ENCODE results near the gene OR2H2.

Gene OR2H2

DNA sequence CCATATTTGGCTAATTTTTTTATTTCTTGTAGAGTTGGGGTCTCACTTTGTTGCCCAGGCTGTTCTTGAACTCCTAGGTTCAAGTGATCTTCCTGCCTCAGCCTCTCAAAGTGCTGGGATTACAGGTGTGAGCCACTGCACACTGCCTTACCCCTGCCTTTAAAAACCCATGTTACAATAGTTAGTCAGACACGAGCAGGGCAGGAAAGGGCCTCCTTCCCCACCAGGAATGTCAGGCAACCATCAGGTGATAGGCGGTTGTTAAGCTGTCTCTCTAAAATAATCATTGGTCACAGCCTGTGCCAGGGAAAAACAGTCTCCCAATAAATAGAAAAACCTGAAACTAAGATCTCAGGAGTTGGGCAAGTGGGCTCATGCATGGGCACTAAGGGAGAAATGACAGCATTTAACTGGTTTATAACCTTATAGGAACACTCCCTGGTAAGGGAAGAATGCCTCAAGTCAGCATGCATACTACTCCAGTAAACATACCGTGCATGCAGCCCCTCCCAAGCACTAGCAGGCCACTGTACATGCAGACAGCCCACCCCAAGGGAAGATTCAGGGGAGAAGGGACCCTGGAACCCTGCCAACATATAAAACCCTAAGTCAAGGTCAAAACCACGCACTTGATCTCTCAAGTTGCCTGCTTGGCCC, 8.4 kb downstream of the OR2H2 start:
- no peak for DNase-seq

DNA sequence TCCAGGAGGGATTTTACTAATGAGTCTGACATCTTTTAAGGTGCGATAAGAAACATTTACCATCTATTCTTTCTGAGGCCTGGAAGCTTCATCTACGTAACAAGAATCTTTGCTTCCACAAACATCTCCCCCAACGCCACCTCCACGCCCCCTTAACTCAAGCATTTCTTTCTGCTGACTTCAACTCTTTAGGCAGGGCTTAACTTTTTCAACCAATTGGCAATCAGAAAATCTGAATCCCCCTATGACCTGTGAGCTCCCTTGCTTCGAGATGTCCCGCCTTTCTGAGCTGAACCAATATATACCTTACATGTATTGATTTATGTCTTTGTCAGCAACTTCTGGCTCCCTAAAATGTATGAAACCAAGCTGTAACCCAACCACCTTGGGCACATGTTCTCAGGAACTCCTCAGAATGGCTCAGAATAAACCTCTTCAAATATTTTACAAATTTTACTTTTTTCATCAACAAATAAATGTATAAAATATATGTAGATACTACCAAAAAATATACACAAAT, 11.5 kb downstream of the OR2H2 start:
- no peak for DNase-seq

DNA sequence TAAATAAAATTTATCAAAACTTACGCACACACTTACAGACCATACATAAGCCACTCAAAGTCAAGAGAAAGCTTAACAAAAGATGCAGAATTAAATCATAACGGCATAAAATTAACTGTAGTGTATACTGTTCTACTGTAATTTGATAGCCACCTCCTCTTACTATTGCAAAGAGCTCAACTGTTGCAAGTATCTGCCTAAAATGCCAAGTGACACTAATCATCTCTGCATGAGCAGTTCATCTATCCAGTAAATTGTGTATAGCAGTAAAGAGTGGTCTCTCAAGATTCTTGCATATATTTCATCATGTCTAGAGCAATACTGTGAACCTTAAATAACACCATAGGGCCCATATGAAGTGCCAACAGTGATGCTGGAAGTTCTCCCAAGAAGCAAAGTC, 12.3 kb downstream of the OR2H2 start:
- no peak for DNase-seq

DNA sequence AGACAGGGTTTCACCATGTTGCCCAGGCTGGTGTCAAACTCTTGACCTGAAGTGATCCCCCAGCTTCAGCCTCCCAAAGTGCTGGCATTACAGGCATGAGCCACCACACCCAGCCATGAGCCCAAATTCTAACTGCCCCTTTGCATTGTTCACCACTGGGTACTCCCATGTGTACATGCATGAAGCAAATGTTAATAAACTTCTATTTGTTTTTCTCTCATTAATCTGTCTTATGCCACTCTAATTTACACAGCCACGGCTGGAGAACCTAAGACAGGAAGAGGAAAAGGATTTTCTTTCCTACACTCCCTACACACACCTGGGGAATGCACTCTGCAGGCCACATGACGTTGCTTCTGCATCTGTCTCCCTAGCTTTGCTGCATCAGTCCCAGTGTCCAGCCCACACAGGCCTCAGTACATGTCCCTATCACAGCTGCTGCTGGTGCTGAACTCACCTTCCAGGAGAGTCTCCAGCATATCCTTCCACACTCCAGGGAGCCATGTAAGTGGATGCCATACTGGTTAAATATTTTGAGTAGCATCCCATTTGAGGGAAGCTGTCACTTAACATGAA, 13.3 kb downstream of the OR2H2 start:
- DNase-seq: no peak

DNA sequence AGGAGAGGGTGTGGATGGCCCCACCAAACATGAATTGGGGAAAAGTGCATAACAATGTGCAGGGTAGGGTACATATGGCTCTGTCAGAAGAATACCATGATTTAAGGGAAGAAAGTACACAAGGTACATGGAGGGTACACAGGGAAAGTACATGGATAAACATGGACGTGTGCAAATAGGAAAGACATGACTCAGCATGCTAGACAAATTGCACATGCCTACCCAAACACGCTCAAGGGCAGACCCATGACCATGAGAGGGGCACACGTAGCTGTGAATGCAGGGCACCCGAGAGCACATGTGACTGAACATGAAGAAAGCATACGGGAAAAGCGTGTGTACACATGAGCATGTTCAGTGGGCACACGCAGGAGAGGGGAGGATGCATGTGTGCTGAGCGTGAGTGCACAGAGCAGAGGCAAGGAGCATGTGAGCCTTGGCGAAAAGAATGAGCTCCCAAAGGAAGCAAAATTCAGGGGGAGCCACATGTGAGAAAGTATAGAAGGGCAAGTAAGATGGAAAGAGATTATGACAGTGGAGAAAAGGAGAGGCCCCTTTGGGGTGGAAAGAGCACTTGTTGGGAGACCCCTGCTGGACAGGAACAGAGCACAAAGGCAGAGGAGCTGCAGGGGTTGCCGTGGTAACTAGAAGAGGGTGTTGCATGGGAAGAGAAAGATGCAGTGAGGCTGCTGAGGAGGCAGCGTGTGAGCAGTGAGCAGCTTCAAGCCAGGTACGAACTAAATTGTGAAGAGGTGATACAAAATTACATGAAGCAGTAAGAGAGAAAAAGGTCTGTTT, 17.8 kb downstream of the OR2H2 start:
- no peak for DNase-seq

DNA sequence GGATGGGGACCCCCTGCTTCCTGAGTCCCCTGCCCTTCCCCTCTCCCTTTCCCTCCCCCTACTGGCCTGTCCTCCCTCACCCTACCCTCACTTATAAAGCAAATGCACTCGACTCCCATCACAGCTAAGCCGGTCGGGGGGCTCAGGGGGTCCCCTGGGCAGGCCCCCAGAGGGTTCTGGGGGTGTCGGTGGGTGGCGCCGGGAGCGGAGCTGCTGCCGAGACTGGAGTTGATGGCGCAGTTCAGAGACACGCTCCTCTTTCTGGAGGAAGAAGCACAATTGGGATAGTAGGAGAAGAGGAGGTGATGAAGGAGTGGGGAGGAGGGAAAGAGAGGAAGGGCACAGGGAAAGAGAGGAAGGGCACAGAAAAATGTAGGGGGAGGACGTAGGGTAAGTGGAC, 18.5 kb downstream of the OR2H2 start:
- DNase-seq: no peak

DNA sequence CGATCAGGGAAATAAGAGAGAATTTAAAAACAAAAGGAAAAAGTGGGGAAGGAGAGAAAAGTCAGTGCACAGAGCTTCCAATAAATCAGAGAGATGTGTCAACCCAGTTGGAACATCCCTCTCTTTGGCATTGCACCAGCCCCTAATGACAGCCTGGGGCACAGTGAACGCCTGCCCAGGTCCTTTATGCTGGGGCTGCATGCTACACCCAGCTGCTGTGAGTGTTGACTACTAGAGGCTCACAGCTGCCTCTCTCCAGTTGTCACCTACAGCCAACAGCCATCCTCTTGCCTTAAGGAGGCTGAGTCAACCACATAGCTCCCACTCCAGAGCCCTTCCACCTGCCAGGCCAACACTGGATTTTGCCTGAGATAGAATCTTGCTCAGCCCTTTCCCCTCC, 19.0 kb downstream of the OR2H2 start:
- no peak for DNase-seq

DNA sequence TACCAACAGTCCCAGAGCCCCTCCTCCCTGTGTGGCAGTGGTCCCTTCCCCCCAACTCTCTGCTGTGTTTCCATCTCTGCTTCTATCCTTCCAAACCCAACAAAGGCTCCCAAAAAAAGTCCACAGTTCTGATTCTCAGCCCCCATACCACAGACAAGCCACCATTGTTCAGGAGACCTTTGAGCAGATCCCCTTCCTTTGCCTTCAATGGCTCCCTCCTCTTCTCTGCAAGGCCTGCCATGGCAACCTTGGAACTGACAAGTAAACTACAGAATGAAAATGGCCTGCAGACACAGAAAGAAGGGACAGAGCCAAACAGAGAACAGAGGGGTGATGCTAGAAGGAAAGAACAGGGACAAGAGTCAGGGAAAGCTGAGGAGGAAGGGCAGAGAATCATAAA, 23.2 kb downstream of the OR2H2 start:
- DNase-seq: no peak

DNA sequence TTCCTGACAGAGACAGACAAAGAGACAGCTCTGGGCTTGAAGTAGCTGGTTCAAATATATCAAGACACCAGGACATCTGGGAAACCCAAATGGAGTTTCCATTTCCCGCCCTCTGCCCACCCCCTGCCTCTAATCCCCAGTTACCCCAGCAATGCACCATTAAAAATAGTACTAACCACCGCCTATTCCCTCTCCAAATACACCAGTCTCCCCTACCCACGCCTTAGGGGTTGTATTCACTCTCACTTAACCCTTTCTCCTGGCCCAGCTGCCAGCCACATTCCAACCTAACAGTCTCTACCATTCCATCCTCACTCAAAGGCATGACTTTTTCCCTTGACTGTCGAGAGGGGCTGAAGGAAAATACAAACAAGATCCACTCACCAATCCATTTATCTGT, 25.6 kb downstream of the OR2H2 start:
- no peak for DNase-seq

DNA sequence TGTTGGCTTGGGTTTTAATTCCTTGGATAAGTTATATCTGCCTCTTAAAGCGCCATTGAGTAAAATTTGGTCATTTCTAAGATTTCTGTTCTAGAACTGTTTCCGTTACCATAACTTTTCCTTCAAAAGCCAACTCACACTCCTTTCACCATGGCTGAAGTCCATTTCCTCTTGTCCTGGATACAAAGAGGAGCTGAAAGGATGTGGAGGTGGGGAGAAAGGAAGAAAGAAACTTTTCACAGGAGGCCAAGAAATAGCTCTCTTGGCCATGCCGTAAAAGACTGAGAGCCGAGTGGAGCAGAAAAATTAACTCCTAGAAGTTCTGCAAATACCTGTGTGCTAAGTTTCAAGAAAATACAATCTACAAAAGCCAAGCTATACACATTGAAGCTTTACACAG, 26.5 kb downstream of the OR2H2 start:
- DNase-seq: no peak

DNA sequence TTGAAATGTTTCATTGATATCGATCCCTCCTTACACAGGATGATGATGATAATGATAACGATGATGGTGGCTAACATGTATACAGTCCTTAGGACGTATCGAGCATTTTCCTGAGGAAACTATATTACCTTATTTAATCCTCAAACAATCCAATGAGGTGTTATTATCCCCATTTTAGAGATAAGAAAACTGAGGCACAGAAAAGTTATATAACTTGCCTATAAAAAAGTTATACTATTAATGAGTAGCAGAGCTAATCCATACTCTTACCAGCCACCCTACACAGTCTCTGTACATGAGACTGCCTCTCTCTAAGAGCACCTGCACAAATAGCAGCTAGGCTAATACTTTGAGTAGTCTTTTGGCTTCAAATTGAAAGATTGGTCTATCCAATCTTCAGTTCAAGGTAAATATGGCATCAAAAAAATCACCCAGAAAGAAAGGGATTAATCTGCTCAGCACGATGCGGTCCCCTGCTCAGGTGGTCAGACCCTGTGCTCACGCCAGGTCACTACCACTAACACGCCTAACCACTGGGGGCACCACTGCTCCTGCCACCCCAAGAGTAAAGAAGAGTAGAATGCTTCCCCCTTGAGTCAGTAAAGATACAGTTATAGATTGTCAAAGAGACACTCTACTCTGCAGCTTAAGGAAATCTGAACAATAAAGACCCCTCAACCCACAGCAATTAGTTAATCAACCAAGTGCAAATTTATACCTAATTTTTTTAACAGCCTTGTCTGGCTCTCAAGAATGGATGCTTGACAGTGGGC, 33.0 kb downstream of the OR2H2 start:
- no peak for DNase-seq

DNA sequence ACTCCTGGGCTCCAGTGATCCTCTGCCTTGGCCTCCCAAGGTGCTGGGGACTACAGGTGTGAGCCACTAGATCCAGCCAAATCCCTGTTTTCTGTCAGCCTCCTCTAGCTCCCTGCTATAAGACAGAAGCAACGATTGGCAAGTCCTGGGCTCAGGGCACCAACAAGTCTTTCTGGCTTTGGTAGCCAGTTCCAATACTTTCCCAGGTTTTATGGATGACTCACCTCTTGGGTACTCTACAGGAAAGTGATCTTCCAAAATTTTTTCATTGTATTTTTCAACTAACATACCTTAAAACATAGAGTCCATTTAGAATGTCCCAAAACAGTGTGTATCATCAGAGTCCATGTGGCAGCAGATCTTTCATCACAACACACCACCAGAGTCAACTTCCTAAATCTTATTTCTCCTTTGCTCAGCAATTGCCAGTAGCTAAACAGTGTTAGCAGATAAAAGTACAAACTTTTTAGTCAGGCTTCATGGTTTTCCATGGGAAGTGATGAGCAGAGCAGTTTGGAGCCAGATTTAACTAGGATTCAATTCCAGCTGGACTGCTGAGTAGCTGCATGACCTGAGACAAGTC, 34.7 kb downstream of the OR2H2 start:
- no peak for DNase-seq

DNA sequence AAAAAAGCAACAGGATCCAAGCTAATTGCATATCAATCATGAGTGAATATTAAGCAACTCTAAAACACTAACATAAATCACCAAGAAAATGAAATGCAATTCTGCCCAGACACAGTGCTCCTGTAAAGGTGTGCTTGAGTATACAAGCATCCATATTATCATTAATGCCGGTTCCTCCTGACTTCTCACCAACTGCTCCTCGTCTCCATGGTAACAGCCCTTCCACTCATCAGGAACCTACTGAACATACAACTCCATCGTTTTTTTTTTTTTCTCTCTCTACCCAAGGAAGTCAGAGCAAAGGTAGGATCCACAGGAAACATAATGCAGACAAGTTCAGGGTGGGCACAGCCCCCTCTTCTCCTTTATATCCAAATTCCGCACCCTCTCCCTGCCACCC, 35.7 kb downstream of the OR2H2 start:
- DNase-seq: no peak

DNA sequence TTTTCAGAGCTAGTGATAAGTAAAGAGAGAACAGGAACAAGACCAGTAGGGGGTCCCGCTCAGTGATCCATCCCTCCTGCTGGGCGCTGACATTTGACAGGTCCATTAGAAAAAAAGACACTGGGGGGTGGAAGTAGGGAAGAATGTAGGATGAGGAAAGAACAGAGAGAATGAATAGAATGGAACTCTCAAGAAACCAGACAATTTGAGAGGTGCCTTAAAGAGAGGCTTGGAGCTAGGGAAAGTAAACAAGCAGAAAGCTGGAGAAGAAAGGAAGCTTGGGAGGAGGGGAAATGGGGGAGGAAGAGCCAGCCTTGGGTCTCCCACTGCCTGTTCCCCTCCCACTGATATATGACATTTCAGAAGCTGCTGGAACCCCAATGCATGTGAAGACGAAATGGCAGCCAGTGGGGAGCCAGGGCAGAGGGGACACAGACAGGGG, 39.6 kb downstream of the OR2H2 start:
- DNase-seq: no peak

DNA sequence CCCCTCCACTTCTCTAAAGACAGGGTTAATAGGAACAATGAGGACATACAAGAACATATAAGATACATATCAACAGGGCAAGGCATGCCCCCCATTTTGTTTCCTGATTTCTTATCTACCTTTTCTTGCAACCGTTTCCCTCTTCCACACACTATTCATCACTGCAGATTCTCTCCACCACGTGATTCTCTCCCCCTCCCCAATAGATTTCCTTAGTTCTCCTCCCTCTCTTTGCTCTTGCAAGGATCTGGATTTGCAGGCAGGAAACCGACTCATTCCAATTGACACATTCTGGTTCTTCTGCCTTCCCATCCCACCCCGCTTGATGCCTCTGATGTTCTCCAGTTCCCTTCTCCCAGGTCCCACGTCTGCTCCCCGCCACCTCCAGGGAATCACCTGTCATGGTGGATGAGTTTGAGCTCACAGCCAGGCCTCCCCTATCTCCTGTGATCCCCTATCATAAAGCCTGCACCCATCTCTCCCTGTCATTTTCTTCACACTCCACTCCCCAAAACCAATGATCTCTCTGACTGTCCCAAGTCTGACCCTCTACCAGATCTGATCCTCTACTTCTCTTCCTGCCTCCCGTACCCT, 40.5 kb downstream of the OR2H2 start:
- DNase-seq: no peak

DNA sequence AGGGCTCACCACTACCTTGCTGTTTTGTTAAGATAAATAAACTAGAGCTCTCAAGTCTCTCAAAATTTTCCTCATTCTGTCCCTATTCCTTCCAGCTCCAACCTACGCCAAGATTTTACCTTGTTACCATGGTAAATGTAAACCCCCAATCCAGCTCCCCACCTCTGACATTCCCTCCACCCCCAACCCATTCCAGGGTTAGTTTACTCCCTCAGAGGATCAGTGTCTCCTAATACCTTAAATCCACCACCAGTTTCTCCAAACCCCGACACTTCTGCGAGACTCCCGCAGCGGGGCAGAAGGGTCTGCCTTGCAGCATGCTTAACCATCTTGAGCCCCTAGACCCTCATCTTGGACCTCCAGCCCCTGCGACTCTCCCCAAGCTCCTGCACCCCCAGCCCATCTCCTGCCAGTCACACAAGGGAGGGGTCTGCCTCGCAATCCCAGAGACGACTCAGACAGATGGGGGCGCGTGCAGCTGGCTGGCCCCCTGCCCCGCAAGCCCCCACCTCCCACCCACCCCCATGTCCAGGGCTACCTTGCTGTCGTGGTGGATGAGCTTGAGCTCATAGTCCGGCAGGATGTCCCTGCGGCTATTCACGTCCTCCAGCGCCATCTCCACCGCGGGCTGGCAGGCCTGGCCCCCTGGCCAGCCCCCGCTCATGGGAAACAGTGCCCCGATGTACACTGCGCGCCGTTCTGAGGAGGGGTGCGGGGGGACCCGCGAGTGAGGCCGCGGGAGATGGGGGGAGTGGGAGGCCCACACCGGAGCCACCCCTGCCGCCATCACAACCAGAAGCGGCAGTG, 42.2 kb downstream of the OR2H2 start:
- DNase-seq: peak in 1 of 2 donors; percentile 13

DNA sequence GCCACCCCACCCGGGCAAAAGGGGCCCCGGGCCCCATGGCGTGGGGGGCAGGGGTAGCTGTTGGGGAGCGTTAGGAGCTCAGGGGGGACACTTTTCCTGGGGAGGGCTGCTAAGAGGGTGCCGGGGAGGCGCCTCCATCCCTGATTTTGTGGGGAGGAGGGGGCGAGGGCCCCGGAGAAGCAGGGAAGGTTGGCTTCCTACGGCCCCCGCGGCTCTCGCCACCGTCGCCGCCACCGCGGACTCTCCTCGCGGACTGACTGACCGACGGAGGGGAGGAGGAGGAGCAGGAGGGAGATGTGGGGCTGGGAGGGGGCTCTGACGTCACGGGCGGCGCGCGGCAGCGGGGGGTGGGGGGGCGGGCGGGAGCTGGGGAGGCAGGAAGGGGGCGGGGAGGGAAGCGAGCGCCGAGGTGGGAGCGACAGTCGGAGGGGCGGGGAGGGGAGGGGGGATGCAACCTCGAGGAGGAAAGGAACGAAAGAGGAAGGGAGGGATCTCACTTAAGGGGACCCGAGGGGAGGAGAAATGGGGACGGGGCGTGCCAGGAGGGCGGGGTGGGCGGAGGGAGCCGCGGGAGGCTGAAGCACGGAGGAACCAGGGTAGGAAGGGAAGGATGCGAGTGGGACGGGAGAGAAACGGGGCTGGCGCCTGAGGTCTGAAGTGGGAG, 43.0 kb downstream of the OR2H2 start:
- peak; percentile 59 to 64 for DNase-seq

DNA sequence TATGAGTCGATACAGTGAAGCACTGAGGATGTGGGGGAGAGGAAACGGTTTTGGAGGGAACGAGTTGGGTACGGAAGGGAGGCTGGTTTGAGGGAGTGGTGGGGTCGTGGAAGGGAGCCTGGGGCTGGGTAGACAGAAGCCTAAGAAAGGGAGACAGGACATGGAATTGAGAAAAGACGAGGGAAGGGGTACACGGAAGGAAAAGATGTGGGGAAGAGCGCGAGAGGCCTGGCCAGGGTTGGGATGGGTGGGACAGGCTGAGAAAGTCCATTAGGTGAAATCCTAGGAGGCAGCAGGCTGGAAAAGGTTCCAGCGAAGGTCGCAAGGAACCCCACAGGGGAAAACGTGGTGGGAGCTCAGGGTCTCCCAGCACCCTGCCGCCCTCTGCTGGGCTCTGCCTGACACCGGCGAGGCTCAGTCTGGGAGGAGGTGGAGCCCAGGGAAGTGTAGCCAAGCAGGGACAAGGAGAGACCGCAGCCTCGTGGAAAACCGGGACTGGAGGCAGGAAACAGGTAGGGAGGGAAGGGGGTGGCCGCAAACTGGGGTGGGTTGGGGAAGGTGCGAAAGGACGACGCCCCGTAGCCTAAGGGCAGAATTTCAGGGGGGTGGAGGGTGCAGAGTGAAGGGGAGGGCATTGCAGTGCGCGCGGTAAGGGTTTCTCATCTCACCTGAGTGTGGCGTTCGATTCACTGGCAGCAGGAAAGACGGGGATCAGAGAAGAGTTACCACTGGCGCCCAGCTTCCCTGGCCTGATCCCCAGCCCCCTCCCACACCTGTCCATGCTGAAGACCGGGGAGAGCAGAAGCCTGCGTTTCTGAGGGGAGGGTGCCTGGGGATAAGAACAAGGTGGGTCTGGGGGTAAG, 43.7 kb downstream of the OR2H2 start:
- peak; percentile 58 to 61 for DNase-seq

DNA sequence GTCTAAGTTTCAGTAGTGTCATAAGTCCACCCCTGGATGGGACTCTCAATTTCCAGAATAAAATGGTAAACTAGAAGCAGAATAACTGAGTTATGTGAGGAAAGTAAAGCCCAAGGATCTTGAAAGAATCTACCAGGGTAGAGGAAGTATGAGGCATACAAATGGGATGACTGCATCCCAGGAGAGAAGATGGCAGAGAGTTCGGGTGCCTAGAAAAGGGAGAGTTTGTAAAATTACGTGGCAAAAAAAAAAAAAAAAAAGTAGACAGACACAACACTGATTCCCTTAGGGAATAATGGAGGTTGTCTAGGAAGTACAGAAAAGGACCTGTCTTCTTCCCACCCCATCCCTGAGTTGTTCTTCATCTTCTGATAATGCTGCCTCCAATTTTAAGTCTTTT, 44.6 kb downstream of the OR2H2 start:
- no peak for DNase-seq

DNA sequence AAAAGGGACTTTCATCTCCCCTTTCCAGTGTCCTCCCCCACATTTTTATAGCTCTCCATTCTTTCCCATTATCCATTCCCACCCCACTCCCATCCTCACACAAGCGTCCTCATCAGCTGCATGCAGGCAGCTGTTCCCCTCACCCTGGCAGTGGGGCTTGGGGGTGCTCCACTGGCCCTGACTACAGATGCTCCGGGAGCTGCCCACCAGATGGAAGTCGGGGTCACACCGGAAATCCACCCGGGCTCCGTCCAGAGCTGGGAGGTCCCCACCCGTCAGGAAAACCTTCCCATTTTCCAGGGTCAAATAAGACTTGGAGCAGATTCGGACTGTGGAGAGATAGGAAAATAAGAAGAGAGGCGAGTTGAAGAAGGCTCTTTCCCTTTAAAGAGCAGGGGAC, 45.4 kb downstream of the OR2H2 start:
- DNase-seq: no peak

All from activated CD4-positive, alpha-beta T cell treated with anti-CD3 and anti-CD28 coated beads for 4 hours (primary cell).